ENCODE results near the gene NAT8L.

NAT8L gene

DNA sequence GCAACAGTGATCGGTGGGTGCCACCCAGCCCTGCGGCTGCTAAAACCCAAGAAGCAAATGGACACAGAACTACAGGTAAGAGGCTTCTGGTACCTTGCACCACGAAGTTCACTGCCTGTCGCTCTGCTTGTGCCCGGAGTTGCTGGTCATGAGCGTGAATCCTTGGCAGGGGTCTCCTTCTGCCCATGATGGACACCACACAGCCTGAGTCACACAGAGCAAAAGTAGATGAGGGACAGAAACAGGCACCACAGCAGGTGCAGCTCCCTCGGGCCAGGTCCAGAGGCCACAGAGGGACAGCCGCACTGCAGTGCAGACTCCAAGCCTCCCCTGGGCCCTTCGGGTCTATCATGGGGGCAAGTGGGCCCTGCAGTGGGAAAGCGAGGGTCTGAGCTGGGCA, 22.4 kb downstream of the NAT8L start:
- in situ Hi-C loops (cut with MboI; ENCODE audit: low pct_unique_long_range_greater_than_20kb, low sequenced_read_pairs, unreplicated experiment) = no loop called here
- DNase-seq (ENCODE audit: low spot score) = no peak
- TF ChIP-seq, protein P1, sequence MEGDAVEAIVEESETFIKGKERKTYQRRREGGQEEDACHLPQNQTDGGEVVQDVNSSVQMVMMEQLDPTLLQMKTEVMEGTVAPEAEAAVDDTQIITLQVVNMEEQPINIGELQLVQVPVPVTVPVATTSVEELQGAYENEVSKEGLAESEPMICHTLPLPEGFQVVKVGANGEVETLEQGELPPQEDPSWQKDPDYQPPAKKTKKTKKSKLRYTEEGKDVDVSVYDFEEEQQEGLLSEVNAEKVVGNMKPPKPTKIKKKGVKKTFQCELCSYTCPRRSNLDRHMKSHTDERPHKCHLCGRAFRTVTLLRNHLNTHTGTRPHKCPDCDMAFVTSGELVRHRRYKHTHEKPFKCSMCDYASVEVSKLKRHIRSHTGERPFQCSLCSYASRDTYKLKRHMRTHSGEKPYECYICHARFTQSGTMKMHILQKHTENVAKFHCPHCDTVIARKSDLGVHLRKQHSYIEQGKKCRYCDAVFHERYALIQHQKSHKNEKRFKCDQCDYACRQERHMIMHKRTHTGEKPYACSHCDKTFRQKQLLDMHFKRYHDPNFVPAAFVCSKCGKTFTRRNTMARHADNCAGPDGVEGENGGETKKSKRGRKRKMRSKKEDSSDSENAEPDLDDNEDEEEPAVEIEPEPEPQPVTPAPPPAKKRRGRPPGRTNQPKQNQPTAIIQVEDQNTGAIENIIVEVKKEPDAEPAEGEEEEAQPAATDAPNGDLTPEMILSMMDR (IDR thresholded peaks at IDR 0.05; ENCODE audit: extremely low read depth, insufficient read depth, missing control alignments) = no peak

DNA sequence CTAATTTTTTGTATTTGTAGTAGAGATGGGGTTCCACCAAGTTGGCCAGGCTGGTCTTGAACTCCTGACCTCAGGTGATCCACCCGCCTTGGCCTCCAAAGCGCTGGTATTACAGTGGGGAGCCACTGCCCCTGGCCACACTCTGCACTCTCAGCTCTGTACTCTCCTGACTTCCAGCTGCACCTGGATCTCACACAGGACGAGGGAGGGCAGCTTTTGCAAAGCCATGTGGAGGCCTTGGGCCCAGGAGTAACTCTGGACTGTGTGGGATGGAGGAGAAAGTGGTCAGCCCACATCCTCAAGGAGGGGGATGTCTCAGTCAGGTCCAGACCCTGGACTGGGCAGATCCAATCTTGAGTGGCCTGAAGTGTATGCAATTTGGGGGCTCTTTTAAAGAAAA, 23.0 kb downstream of the NAT8L start:
- in situ Hi-C loops (cut with MboI; ENCODE audit: low pct_unique_long_range_greater_than_20kb, low sequenced_read_pairs, unreplicated experiment) = no loop called here
- TF ChIP-seq, protein P1 (IDR thresholded peaks at IDR 0.05; ENCODE audit: extremely low read depth, insufficient read depth, missing control alignments) = no peak
- DNase-seq (ENCODE audit: low spot score) = no peak

DNA sequence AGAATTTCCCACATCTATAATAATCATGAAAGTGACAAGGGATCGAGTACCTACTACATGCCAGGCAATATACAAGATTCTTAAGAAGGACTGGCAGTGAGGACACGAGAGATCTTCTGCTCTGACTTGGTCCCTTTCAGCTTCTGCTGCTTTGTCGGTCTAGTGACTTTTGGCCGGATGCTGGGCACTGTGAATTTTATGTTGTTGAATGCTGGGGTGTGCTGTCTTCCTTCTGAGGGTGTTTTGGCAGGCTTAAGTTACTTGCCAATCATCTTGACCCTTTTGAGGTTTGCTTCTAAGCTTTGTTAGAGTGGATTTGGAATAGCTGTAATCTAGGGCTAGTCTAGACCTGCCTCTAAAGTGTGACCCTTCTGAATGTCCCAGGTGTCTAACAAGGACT, 23.5 kb downstream of the NAT8L start:
- TF ChIP-seq, protein P1 (IDR thresholded peaks at IDR 0.05; ENCODE audit: extremely low read depth, insufficient read depth, missing control alignments) = no peak
- no peak for DNase-seq (ENCODE audit: low spot score)
- in situ Hi-C loops (cut with MboI; ENCODE audit: low pct_unique_long_range_greater_than_20kb, low sequenced_read_pairs, unreplicated experiment) = no loop called here

DNA sequence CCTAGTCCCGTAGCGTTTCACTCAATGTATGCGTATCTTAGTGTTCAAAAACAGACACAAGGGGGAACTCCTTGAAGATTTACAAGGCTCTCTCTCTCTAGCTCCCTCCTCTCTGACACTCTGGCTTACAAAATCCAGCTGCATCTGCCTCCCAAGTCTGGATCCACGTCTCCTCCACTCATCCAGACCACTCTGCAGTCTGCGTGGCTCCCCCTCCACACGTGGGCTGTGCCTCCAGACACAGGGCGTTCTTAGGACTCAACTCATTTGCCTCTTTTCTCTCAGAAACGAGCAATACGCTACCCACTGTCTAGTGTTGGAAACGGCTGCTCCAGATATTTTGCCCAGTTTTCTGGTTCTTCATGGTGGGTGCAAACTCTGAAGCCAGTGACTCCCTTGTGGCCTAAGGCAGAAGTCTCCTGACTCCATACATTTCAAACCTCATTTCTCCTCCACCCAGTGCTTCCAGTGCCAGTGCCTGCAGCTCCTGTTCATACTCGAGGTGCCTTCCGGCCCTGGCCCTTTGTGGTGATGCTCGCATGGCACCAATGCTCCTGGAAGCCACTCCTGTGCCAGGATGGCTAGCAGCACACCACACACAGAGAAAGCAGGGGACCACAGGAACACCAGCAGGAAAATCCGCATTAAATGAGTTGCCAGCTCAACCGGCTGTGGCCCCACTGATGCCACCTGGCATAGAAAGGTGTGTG, 24.1 kb downstream of the NAT8L start:
- in situ Hi-C loops (cut with MboI; ENCODE audit: low pct_unique_long_range_greater_than_20kb, low sequenced_read_pairs, unreplicated experiment) = no loop called here
- TF ChIP-seq, protein P1 (IDR thresholded peaks at IDR 0.05; ENCODE audit: extremely low read depth, insufficient read depth, missing control alignments) = no peak
- DNase-seq (ENCODE audit: low spot score) = no peak

DNA sequence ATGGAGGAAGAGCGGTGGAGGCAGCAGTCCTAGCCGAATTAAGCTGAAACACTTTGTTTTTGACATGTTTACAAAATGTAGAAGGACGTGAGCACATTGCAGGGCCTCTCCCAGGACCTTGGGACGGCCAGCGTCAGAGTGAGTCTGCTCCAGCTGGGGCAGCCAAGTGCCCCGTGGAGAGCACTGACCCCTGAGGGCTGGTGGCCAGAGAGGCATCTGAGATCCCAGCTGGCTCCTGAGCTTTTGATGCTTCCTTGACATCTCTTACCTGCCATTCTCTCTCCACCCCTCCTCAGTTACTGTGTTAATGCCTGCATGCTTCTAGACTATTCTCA, 24.7 kb downstream of the NAT8L start:
- in situ Hi-C loops (cut with MboI; ENCODE audit: low pct_unique_long_range_greater_than_20kb, low sequenced_read_pairs, unreplicated experiment) = no loop called here

DNA sequence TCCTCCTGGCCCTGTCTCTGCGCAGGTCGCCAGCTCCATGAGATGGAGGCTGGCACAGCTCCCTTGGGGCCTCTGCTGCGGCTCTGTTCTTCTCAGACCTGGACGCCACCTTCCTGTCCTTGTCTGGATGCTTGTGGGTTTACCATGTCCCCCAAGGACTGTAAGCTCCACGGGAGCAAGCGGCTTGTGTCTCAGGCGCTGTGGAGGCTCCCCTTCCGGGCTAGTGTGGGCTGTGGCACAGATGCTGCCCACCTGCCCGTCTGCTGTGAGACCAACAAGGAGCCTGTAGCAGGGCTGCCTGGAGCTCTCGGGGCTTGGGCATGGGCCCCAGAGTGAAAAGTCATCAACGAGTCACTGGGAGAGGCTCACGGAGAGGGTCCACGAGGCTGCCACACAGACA, 25.2 kb downstream of the NAT8L start:
- in situ Hi-C loops (cut with MboI; ENCODE audit: low pct_unique_long_range_greater_than_20kb, low sequenced_read_pairs, unreplicated experiment) = no loop called here
- DNase-seq (ENCODE audit: low spot score) = no peak

More for the DNA sequence above, 24.7 kb downstream of the NAT8L start:
- TF ChIP-seq, protein P1 (IDR thresholded peaks at IDR 0.05; ENCODE audit: extremely low read depth, insufficient read depth, missing control alignments) = no peak
- DNase-seq (ENCODE audit: low spot score) = no peak

More for the DNA sequence above, 25.2 kb downstream of the NAT8L start:
- TF ChIP-seq, protein P1 (IDR thresholded peaks at IDR 0.05; ENCODE audit: extremely low read depth, insufficient read depth, missing control alignments) = no peak
